NCI-H510A treated with DMSO at 0.1 percent for 48 hours (cell line): ENCODE measurements around the gene DLG2.
"Not testable (repeated sequence)": the region's sequence is repeated elsewhere in the genome, so short reads cannot be mapped to it uniquely, and the experiment has no call there.

ENCODE experiments used
- DNase-seq: peaks from one replicate; lab custom pipeline; 2025; lab: John Stamatoyannopoulos, UW

DLG2 gene

GRCh38 chr11:85231588-85231987 is 395.6 kb downstream of the DLG2 start:
- no peak for DNase-seq

GRCh38 chr11:85229723-85230122 is 397.4 kb downstream of the DLG2 start:
- not testable (repeated sequence) for DNase-seq

- no peak for DNase-seq
Measured at GRCh38 chr11:85196968-85197367, 430.2 kb downstream of the DLG2 start.

- DNase-seq = no peak
Measured at GRCh38 chr11:85195934-85196333, 431.2 kb downstream of the DLG2 start.

- no peak for DNase-seq
Measured at GRCh38 chr11:85187992-85188391, 439.2 kb downstream of the DLG2 start.

- no peak for DNase-seq
Measured at GRCh38 chr11:85184721-85185120, 442.4 kb downstream of the DLG2 start.

- DNase-seq = no peak
Measured at GRCh38 chr11:85182441-85183387, 444.4 kb downstream of the DLG2 start.

- no peak for DNase-seq
Measured at GRCh38 chr11:85180528-85180927, 446.6 kb downstream of the DLG2 start.

GRCh38 chr11:85171648-85172257 is 455.4 kb downstream of the DLG2 start:
- no peak for DNase-seq

- no peak for DNase-seq
Measured at GRCh38 chr11:85170184-85170583, 457.0 kb downstream of the DLG2 start.

- DNase-seq = no peak
Measured at GRCh38 chr11:85167471-85167870, 459.7 kb downstream of the DLG2 start.

- no peak for DNase-seq
Measured at GRCh38 chr11:85167038-85167437, 460.1 kb downstream of the DLG2 start.

GRCh38 chr11:85165819-85166218 is 461.3 kb downstream of the DLG2 start:
- no peak for DNase-seq

- no peak for DNase-seq
Measured at GRCh38 chr11:85164743-85165142, 462.4 kb downstream of the DLG2 start.

GRCh38 chr11:85154294-85154693 is 472.9 kb downstream of the DLG2 start:
- DNase-seq = no peak

- peak; percentile 9 for DNase-seq
Measured at GRCh38 chr11:85137597-85137996, 489.5 kb downstream of the DLG2 start.

GRCh38 chr11:85133636-85134035 is 493.5 kb downstream of the DLG2 start:
- DNase-seq = no peak

- DNase-seq = no peak
Measured at GRCh38 chr11:85132851-85133585, 494.1 kb downstream of the DLG2 start.

GRCh38 chr11:85127349-85127748 is 499.8 kb downstream of the DLG2 start:
- no peak for DNase-seq

- no peak for DNase-seq
Measured at GRCh38 chr11:85123752-85124231, 503.4 kb downstream of the DLG2 start.

GRCh38 chr11:85118151-85118550 is 509.0 kb downstream of the DLG2 start:
- no peak for DNase-seq

GRCh38 chr11:85115798-85116197 is 511.3 kb downstream of the DLG2 start:
- no peak for DNase-seq

- DNase-seq = no peak
Measured at GRCh38 chr11:85114786-85115185, 512.4 kb downstream of the DLG2 start.
